Endothelial cell of umbilical vein (primary cell): Measurements from ENCODE around the gene ZNF195. TPM values are rescaled to one million over a fixed set of nuclear protein-coding genes. Genes with fewer than 3 reads are reported as not detected.
A peak's percentile ranks its signal among the peaks of the same experiment; 100 is the strongest.
"Not testable (repeated sequence)": the region's sequence is repeated elsewhere in the genome, so short reads cannot be mapped to it uniquely, and the experiment has no call there.

Experiments used
- Bru-seq: library from RNA; stranded (reverse); fragments of 400-500 nt; gene quantifications from one replicate; lab custom pipeline; 2021; lab: Mats Ljungman, UMichigan
- BruChase-seq, 2 experiments: library from RNA; stranded (reverse); fragments of 400-500 nt; gene quantifications; one replicate each; lab custom pipeline; 2021; lab: Mats Ljungman, UMichigan
- BruUV-seq: library from RNA; stranded (reverse); fragments of 400-500 nt; replicated peaks from 2 replicates; lab custom pipeline; 2021; lab: Mats Ljungman, UMichigan
- CTCF ChIA-PET: fragments of 300-600, 350-600 bp; sonication (Branson Sonifier 250); formaldehyde crosslinking; loops from one replicate; lab custom pipeline; 2021; ENCODE audit warnings: antibody characterized with exemption, inconsistent platforms; lab: Charles Lee
- POLR2A ChIA-PET: fragments of 300-600, 350-600 bp; sonication (Branson Sonifier 250); formaldehyde crosslinking; loops from one replicate; lab custom pipeline; 2021; ENCODE audit warnings: antibody characterized with exemption, inconsistent platforms; lab: Charles Lee
- DNase-seq: peaks from one replicate; pipeline ENCODE4 v3.0.0-alpha.2; 2011; ENCODE audit warnings: low read depth, low spot score
- FAIRE-seq: peaks from 2 replicates; lab custom pipeline; 2011; peaks lifted over from hg19 to GRCh38; lab: Jason Lieb, UNC
- H2AFZ ChIP-seq: 2 replicates; pipeline ENCODE4 v1.6.0; 2012; ENCODE audit warnings: low read depth, low read length, control low read depth, inconsistent platforms
- H3K27ac ChIP-seq: 2 replicates; pipeline ENCODE4 v1.5.1; 2011; ENCODE audit warnings: low read depth, mild to moderate bottlenecking, control low read depth, low read length, moderate library complexity; ENCODE audit not compliant: insufficient read depth
- H3K27me3 ChIP-seq, 2 experiments: 2 replicates each; pipeline versions ENCODE4 v1.6.0 to v1.6.1; 2011; ENCODE audit warnings: low read length in 2 of 2, mixed read lengths in 1 of 2; ENCODE audit not compliant: control insufficient read depth in 2 of 2, insufficient read depth in 2 of 2
- H3K36me3 ChIP-seq, 2 experiments: 2 replicates in 1 of 2; 3 replicates in 1 of 2; pipeline ENCODE4 v1.5.1; 2011; ENCODE audit warnings: low read length in 2 of 2, mild to moderate bottlenecking in 1 of 2, moderate library complexity in 1 of 2; ENCODE audit not compliant: control insufficient read depth in 2 of 2, insufficient read depth in 2 of 2; ENCODE audit errors: extremely low read depth in 1 of 2
- H3K4me1 ChIP-seq: 3 replicates; pipeline ENCODE4 v1.5.1; 2011; ENCODE audit warnings: mild to moderate bottlenecking, low read length; ENCODE audit not compliant: control insufficient read depth, insufficient read depth; ENCODE audit errors: extremely low read depth
- H3K4me2 ChIP-seq: 2 replicates; pipeline ENCODE4 v1.6.1; 2011; ENCODE audit warnings: low read length, control low read depth, mixed read lengths; ENCODE audit not compliant: insufficient read depth
- H3K4me3 ChIP-seq, 3 experiments: fragments of 200-600 bp in 1 of 3; sonication (generic), shearing (Covaris generic) in 1 of 3; replicated peaks in 1 of 3; 2 replicates each; pipeline ENCODE4 v1.5.1; 2011 to 2016; ENCODE audit warnings: control low read depth in 3 of 3, low read length in 3 of 3, mild to moderate bottlenecking in 2 of 3, inconsistent platforms in 1 of 3, low read depth in 1 of 3, moderate library complexity in 1 of 3; ENCODE audit not compliant: insufficient read depth in 1 of 3
- H3K79me2 ChIP-seq: 2 replicates; pipeline ENCODE4 v1.6.0; 2012; ENCODE audit warnings: low read length, inconsistent platforms; ENCODE audit not compliant: control insufficient read depth, insufficient read depth
- H3K9ac ChIP-seq: replicated peaks from 2 replicates; pipeline ENCODE3; 2011; ENCODE audit warnings: low read length, control low read depth; ENCODE audit not compliant: insufficient read depth; ENCODE audit errors: extremely low read depth
- H3K9me1 ChIP-seq: replicated peaks from 3 replicates; pipeline ENCODE4 v1.6.0; 2011; ENCODE audit warnings: mild to moderate bottlenecking, low read length; ENCODE audit not compliant: control insufficient read depth, insufficient read depth; ENCODE audit errors: extremely low read depth
- H3K9me3 ChIP-seq: replicated peaks from 2 replicates; pipeline ENCODE4 v1.5.1; 2012; ENCODE audit warnings: low read length, inconsistent platforms; ENCODE audit not compliant: control insufficient read depth, insufficient read depth
- H4K20me1 ChIP-seq: replicated peaks from 2 replicates; pipeline ENCODE3; 2011; ENCODE audit warnings: mild to moderate bottlenecking, low read length; ENCODE audit not compliant: control insufficient read depth, insufficient read depth; ENCODE audit errors: extremely low read depth
- CTCF ChIP-seq, 2 donors: IDR thresholded peaks; 1 replicate in 1 of 2; 2 replicates in 1 of 2; pipeline ENCODE4 v1.5.1; 2011; ENCODE audit warnings: low read length in 2 of 2, mild to moderate bottlenecking in 2 of 2, moderate library complexity in 2 of 2, control low read depth in 1 of 2, inconsistent platforms in 1 of 2, low read depth in 1 of 2; ENCODE audit not compliant: insufficient read depth in 1 of 2; ENCODE audit errors: extremely low read depth in 1 of 2
- EZH2 ChIP-seq: IDR thresholded peaks from 2 replicates; pipeline ENCODE4 v1.6.1; 2012; ENCODE audit warnings: borderline replicate concordance, low read depth, mild to moderate bottlenecking, moderate library complexity, low read length, inconsistent platforms; ENCODE audit not compliant: severe bottlenecking
- FOS ChIP-seq: IDR thresholded peaks from 2 replicates; pipeline ENCODE4 v1.6.1; 2011; ENCODE audit warnings: mild to moderate bottlenecking, low read length, moderate library complexity, borderline replicate concordance; ENCODE audit not compliant: insufficient read depth
- GATA2 ChIP-seq: IDR thresholded peaks from 2 replicates; pipeline ENCODE4 v1.7.0; 2011; ENCODE audit warnings: low read depth, mild to moderate bottlenecking, moderate library complexity, mixed read lengths, low read length; ENCODE audit not compliant: insufficient read length, insufficient read depth
- JUN ChIP-seq: IDR thresholded peaks from 2 replicates; pipeline ENCODE4 v1.6.1; 2011; ENCODE audit warnings: borderline replicate concordance, low read depth; ENCODE audit not compliant: insufficient read length, insufficient read depth
- MYC ChIP-seq: IDR thresholded peaks from one replicate; pipeline ENCODE4 v1.6.1; 2011; ENCODE audit warnings: mild to moderate bottlenecking, low read depth, low read length
- POLR2A ChIP-seq: IDR thresholded peaks from 2 replicates; pipeline ENCODE4 v1.6.1; 2012; ENCODE audit warnings: low read depth, mild to moderate bottlenecking, control low read depth, low read length
- POLR2AphosphoS5 ChIP-seq: IDR thresholded peaks from 2 replicates; pipeline ENCODE4 v1.6.1; 2012; ENCODE audit warnings: low read depth, mild to moderate bottlenecking, control low read depth, low read length, moderate library complexity; ENCODE audit not compliant: insufficient read depth
- dilution Hi-C: fragments of 300-500 bp; cut with MboI; formaldehyde crosslinking; loops from one replicate; pipeline ENCODE4 v1.15.0; 2019; ENCODE audit warnings: low sequenced_read_pairs; ENCODE audit not compliant: extremely low pct_ligation_motif_present
- intact Hi-C: fragments of 100-400 bp; cut with micrococcal nuclease; formaldehyde crosslinking; loops from one replicate; pipeline ENCODE4 v1.10.0; 2022
- long read RNA-seq: library from polyadenylated mRNA; stranded (forward); transcript quantifications from one replicate; pipeline ENCODE4 v2.0.0, GENCODE V29; 2021
- polyA minus RNA-seq, 3 experiments: library from RNA; depleted of rRNA, polyadenylated mRNA; stranded (reverse); fragments of >200 nt; gene quantifications; 1 replicate in 1 of 3; 2 replicates in 2 of 3; pipeline ENCODE4 v1.2.3, GENCODE V29; 2011
- polyA plus RNA-seq, 4 experiments: library from polyadenylated mRNA; depleted of rRNA in 3 of 4; stranded (reverse) in 3 of 4; unstranded in 1 of 4; fragments of >200 nt; gene quantifications; 2 replicates each; pipeline versions ENCODE4 v1.2.1 to v1.2.3, GENCODE V29; 2011 to 2012; ENCODE audit warnings: missing spikeins in 1 of 4
- total RNA-seq: library from RNA; stranded (reverse); gene quantifications from 2 replicates; pipeline ENCODE4 v1.2.3, GENCODE V29; 2021
- TF ChIP-seq, protein P1 (sequence below): IDR thresholded peaks from 2 replicates; pipeline ENCODE4 v1.6.1; 2011; ENCODE audit not compliant: insufficient read depth, insufficient read length

Gene ZNF195
- total RNA-seq (32.5 and 41.7 TPM in 2 replicates), polyA plus RNA-seq (12.8 and 13.2 TPM in 2 replicates), polyA minus RNA-seq (37.3 and 44.7 TPM in 2 replicates), Bru-seq, nascent RNA (percentile 87 among the genes with signal in this experiment), BruChase-seq, experiment 1, labeled RNA remaining after a 6-hour chase (percentile 88 among the genes with signal in this experiment), BruChase-seq, experiment 2, labeled RNA remaining after a 2-hour chase (percentile 83 among the genes with signal in this experiment)
- 16.2 and 16.5 TPM in 2 replicates for polyA plus RNA-seq (2011; cell fraction: cytosol; rRNA removed)
- 49.7 and 56.1 TPM in 2 replicates for polyA plus RNA-seq (2011; cell fraction: nucleus; rRNA removed)
- polyA plus RNA-seq (2012) = 16.7 and 25.9 TPM in 2 replicates
- polyA minus RNA-seq (2011; cell fraction: cytosol; rRNA and poly(A)+ RNA removed) = 12.1 TPM
- polyA minus RNA-seq (2011; cell fraction: nucleus; rRNA and poly(A)+ RNA removed) = 46.3 and 54.0 TPM in 2 replicates
- long read RNA-seq, transcript ZNF195-204 (4 exons, 2,970 nt) = major isoform, 13 of 45 reads
- long read RNA-seq, transcript ZNF195-201 (5 exons, 2,021 nt) = minor isoform, 6 of 45 reads
- long read RNA-seq, partial matches to known transcripts = 1 of 45 reads
- long read RNA-seq, other reads (novel, unspliced or antisense) = 22 of 45 reads

DNA sequence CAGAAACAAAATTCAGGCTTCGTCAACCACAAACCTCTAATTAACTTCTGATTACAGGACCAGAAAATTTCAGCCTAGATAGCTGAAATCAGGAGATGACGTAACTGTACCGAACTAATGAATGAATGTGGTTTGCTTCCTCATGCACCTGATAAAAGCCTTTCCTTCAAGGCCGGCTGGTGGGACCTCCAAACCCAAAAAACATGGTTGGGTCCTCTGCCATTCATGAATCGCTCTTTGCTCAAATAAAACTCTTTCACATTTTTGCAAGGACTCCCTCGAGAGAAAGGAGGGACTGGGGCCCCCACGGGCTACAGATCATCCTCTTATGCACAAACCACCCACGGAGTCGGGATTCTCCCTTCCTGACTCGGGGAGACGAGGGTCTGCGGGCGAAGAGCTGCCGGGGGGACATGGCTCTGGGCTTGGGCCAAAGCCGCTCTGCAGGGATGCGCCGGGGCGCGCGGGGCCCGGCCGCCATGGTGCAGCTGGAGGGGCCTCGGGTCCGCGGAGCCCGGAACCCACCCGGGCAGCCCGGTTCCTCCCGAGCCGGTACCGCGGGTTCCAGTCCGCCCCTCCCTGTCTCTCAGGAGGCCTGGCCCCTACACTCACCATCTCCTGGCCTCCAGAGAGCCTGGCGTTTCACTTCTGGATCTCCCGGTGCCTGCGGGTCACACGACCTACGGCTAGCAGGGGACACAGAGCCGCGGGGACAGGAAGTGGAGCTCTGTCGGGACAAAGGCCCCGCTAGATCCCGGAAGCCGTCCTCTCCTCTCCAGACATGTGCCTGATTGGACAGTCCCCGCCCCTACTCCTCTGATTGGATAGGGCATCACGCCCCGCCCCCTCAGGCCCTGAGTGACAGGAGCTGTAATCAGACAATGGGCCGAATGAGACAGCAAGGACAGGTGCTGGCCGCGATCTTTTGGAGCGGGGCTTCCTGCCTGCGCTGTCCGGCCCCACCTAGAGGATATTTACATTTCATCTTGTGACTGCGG, at the start of gene ZNF195:
Gene ZNF195 (minus strand): TSS at position 721 of the 998 bp plus-strand sequence. CDS start 106 bp downstream, at position 615.
- dilution Hi-C loops = no loop called here
- DNase-seq (peak; percentile 96), FAIRE-seq (peak; percentile 96)
- Histone ChIP-seq H3K4me2 (peak within 1 kb of the TSS; percentile 80), H3K9me1 (no peaks in the 10 kb centered on the region), H3K36me3 (peaks cover 2 to 4% of the 10 kb centered on the region in 2 experiments), H3K9ac (peak within 1 kb of the TSS; percentile 89), H2AFZ (peak within 1 kb of the TSS; percentile 71), H3K4me1 (peaks cover 12% of the 10 kb centered on the region), H3K79me2 (peaks cover 51% of the 10 kb centered on the region), H4K20me1 (no peaks in the 10 kb centered on the region), H3K4me3 (peak within 1 kb of the TSS; percentile 59 to 94 (median 90)), H3K27me3 (no peaks in the 10 kb centered on the region), H3K9me3 (no peaks in the 10 kb centered on the region), H3K27ac (peak within 1 kb of the TSS; percentile 82)
- CTCF ChIA-PET = interaction anchor here (0.6 to 3.5 kb wide), 6 partner anchors 30 to 449 kb away, joined by 3 to 36 read pairs (median 3); partner anchors contain the start of gene PHLDA2
- TF ChIP-seq POLR2A (peak; percentile 89), EZH2 (no peak), CTCF (IDR thresholded peaks at IDR 0.05; ENCODE audit: extremely low read depth in 1 of 2, insufficient read depth in 1 of 2, low read depth in 1 of 2, low read length in 2 of 2) (no peak), FOS (no peak), GATA2 (no peak), MYC (no peak), POLR2AphosphoS5 (peak; percentile 94), JUN (no peak)
- TF ChIP-seq, protein P1, sequence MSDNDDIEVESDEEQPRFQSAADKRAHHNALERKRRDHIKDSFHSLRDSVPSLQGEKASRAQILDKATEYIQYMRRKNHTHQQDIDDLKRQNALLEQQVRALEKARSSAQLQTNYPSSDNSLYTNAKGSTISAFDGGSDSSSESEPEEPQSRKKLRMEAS = no peak
- TSS peak; percentile 51 for BruUV-seq
- POLR2A ChIA-PET = interaction anchor here (0.6 to 0.7 kb wide), 2 partner anchors 27 to 39 kb away, joined by 3 to 5 read pairs; no protein-coding TSS in a partner anchor
- intact Hi-C loops = loop anchor here (1.0 kb wide), 1 partner anchor 44 kb away; no protein-coding TSS in a partner anchor

GRCh38 chr11:3428076-3428475, 49.1 kb upstream of the ZNF195 start:
- H3K4me2 ChIP-seq, CTCF ChIA-PET, H3K4me3 ChIP-seq, H3K9me3 ChIP-seq, DNase-seq, H4K20me1 ChIP-seq, H3K9ac ChIP-seq, FAIRE-seq, H3K4me1 ChIP-seq, H3K36me3 ChIP-seq, H2AFZ ChIP-seq, BruUV-seq, H3K27ac ChIP-seq, POLR2A ChIA-PET, dilution Hi-C loops, H3K9me1 ChIP-seq, intact Hi-C loops, H3K27me3 ChIP-seq, H3K79me2 ChIP-seq: not testable (repeated sequence)
